ENCODE measurements around the gene PLEKHG7.
A peak's percentile ranks its signal among the peaks of the same experiment; 100 is the strongest.
"Not testable (repeated sequence)": the region's sequence is repeated elsewhere in the genome, so short reads cannot be mapped to it uniquely, and the experiment has no call there.

PLEKHG7 gene

GRCh38 chr12:92753976-92754885, 51.4 kb downstream of the PLEKHG7 start:
- DNase-seq = no peak

- no peak for DNase-seq
These were observed 54.3 kb downstream of the PLEKHG7 start for GRCh38 chr12:92756898-92757596.

- no peak for DNase-seq
These were observed 54.9 kb downstream of the PLEKHG7 start for GRCh38 chr12:92757597-92758121.

- DNase-seq = no peak
These were observed 57.0 kb downstream of the PLEKHG7 start for GRCh38 chr12:92759634-92760268.

GRCh38 chr12:92762773-92763172, 60.0 kb downstream of the PLEKHG7 start:
- DNase-seq = no peak

- DNase-seq = no peak
These were observed 62.0 kb downstream of the PLEKHG7 start for GRCh38 chr12:92764831-92765230.

- DNase-seq = no peak
These were observed 63.1 kb downstream of the PLEKHG7 start for GRCh38 chr12:92765871-92766270.

- no peak for DNase-seq
These were observed 66.5 kb downstream of the PLEKHG7 start for GRCh38 chr12:92769124-92769901.

GRCh38 chr12:92771001-92771400, 68.2 kb downstream of the PLEKHG7 start:
- no peak for DNase-seq

GRCh38 chr12:92775416-92775815, 72.6 kb downstream of the PLEKHG7 start:
- DNase-seq = no peak

- no peak for DNase-seq
These were observed 75.7 kb downstream of the PLEKHG7 start for GRCh38 chr12:92778525-92778924.

DNA sequence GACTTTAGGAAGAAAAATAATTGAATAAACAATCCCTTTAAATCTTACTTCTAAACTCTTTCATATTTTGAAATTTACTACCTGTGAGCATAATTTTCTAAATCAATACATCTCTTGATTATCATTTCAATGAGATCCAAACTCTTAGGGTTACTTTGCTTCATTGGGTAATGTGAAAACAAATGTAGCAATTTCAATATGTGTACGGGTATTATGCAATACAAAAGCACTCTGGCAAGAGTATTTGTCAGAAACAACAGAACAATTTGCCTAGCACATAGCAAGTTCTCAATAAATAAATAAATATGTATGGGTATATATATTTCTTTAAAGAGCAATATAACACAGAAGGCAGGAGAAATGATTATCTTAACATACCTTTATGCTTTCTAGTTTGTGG, 77.1 kb downstream of the PLEKHG7 start:
- DNase-seq = no peak

- DNase-seq = no peak
These were observed 81.6 kb downstream of the PLEKHG7 start for GRCh38 chr12:92784356-92784755.

DNA sequence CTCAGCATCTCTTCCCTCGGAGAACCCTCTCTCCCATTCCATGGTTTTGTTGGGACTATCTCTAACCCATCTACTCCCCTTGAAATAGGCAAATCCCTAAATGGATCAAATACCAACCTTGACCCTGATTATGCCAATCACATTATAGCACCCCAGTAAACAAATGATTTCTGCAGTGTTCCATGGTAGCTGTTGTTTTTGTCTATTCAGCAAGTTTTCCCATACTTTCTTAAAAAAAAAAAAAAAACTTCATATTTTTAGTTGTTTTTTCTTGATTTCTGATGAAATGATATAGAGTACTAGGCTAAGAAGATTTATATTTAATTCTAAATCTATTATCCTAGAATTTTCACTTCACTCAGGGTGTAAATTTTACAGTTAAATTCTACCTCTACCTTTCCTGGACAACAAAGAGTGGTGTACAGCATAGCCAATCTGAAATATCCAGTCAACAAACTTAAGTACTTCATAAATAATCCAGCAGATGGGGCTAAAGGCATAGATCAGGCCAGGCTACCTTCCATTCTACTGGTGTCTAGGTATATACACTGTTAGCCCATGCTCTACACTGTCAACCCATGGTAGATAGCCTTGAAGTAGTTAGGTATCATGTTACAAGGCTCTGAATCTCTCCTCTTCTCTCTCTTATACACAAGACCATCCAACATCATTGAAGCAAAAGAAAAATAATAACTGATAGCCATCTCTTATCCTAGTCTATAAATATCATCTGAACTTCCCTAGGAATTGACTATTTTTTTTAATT, 82.2 kb downstream of the PLEKHG7 start:
- peak; percentile 23 for DNase-seq

- DNase-seq = no peak
These were observed 82.8 kb downstream of the PLEKHG7 start for GRCh38 chr12:92785563-92785950.

DNA sequence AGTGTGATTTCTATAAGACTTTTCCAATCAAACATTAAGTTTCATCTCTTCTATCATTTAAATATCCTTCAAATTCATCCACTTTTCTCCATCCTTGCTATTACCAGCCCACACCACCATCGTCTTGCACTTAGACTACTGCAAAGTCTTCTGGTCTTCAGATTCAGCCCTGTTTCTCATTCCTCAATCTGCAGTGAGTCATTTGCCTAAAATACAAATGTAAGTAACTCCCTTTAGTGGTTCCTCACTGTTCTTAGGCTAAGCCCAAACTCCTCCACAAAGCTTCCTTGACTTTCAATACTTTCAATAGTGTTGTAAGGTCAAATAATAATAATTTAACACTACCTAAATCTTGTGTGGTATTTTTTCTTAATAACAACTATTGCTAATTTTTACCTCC, 83.3 kb downstream of the PLEKHG7 start:
- no peak for DNase-seq

GRCh38 chr12:92794356-92794755, 91.6 kb downstream of the PLEKHG7 start:
- not testable (repeated sequence) for DNase-seq

DNA sequence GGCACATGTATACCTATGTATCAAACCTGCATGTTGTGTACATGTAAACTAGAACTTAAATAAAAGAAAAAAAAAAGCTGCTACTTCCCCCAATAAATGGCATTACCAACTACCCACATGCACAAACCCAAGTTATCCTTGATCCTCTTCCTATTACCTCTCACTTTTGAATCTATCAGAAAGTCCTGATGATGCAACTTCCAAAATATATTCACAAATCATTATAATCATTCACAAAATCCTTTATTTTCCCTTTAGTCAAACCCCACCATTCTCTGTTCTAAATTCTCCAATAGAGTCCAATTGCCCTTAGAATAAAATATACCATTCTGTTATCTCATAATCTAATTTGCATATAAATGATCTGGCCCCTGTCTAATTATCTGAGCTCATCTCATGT, 92.0 kb downstream of the PLEKHG7 start:
- DNase-seq = no peak

DNA sequence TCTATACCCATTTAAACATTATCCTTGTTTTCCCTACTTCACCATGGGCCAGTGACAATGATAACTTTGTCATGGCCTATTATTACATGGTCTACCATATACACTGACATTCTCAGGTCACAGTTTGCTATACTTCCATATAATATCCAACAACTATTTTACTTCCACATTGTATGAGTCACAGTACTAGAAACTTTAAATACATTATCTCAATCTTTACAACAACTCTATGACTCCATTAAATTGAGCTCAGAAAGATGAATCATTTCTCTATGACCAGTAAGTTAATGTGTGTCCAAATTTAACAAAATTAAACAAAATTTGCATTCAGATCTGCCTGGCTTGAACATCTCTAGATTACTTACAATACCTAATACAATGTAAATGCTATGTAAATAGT, 93.9 kb downstream of the PLEKHG7 start:
- DNase-seq = no peak

DNA sequence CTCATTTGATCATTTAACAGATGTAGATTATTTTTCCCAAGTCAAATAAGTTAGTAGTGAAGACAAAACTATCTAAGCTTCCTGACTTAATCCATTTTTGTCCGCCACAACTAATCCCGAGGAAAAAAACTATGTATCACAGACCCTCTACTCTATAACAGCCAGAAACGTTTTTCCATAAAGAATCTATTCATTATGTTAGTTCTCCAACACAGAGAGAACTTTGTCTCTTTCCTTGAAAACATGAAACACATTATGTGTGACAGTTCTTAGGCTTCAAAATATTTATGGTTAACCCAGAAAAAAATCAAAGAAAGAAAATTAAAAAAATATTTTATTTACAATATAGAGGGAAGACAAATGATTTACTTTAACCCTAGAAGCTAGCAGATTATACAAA, 100.1 kb downstream of the PLEKHG7 start:
- no peak for DNase-seq

DNA sequence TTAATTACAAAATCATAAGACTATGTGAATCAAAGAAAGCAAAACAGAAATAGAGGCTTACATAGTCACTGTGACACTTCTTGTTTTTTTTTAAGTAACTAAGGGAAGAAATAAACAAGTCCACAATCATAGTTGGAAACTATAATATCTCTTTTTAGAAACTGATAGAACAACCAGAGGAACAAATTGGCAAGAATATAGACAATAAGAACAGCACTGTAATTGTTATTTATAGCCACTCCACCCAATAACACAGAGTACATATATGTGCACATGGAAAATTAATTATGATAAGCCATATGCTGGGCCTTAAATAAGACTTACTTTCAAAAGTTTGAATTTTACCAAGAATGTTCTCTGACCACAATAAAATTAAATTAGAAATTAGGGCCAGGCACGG, 101.1 kb downstream of the PLEKHG7 start:
- no peak for DNase-seq

- DNase-seq = no peak
These were observed 107.6 kb downstream of the PLEKHG7 start for GRCh38 chr12:92810370-92810769.

Data from activated CD4-positive, alpha-beta T cell treated with anti-CD3 and anti-CD28 coated beads for 48 hours (primary cell).